HG03095 (cell line): ENCODE results near the gene CSTPP1.
"Not testable (repeated sequence)": the region's sequence is repeated elsewhere in the genome, so short reads cannot be mapped to it uniquely, and the experiment has no call there.

Source experiments
- ATAC-seq: cut with Tn5 transposase; IDR thresholded peaks from one replicate; pipeline ENCODE4 v1.9.1; 2021; ENCODE audit warnings: moderate library complexity; ENCODE audit not compliant: unreplicated experiment

CSTPP1 gene

GRCh38 chr11:46987183-46987582, 50.6 kb downstream of the CSTPP1 start:
- ATAC-seq: no peak

- ATAC-seq: not testable (repeated sequence)
Observed at GRCh38 chr11:46989810-46990487, 53.4 kb downstream of the CSTPP1 start.

GRCh38 chr11:46991391-46991790, 54.8 kb downstream of the CSTPP1 start:
- ATAC-seq: no peak

- ATAC-seq: not testable (repeated sequence)
Observed at GRCh38 chr11:46992386-46992785, 55.8 kb downstream of the CSTPP1 start.

GRCh38 chr11:46997796-46998195, 61.2 kb downstream of the CSTPP1 start:
- ATAC-seq: not testable (repeated sequence)

GRCh38 chr11:46999217-46999616, 62.7 kb downstream of the CSTPP1 start:
- no peak for ATAC-seq

- no peak for ATAC-seq
Observed at GRCh38 chr11:47000033-47000432, 63.5 kb downstream of the CSTPP1 start.

GRCh38 chr11:47001781-47002181, 65.2 kb downstream of the CSTPP1 start:
- ATAC-seq: no peak

- ATAC-seq: no peak
Observed at GRCh38 chr11:47002390-47002789, 65.8 kb downstream of the CSTPP1 start.

GRCh38 chr11:47003180-47003877, 66.8 kb downstream of the CSTPP1 start:
- ATAC-seq: no peak

- ATAC-seq: no peak
Observed at GRCh38 chr11:47004595-47005033, 68.1 kb downstream of the CSTPP1 start.

GRCh38 chr11:47005441-47005840, 68.9 kb downstream of the CSTPP1 start:
- ATAC-seq: no peak

GRCh38 chr11:47007579-47007978, 71.0 kb downstream of the CSTPP1 start:
- ATAC-seq: no peak

GRCh38 chr11:47010179-47010578, 73.6 kb downstream of the CSTPP1 start:
- ATAC-seq: no peak

GRCh38 chr11:47014097-47014496, 77.5 kb downstream of the CSTPP1 start:
- no peak for ATAC-seq

GRCh38 chr11:47018637-47019036, 82.1 kb downstream of the CSTPP1 start:
- ATAC-seq: no peak

GRCh38 chr11:47020793-47021526, 84.4 kb downstream of the CSTPP1 start:
- ATAC-seq: no peak

- no peak for ATAC-seq
Observed at GRCh38 chr11:47021527-47021818, 84.9 kb downstream of the CSTPP1 start.

- no peak for ATAC-seq
Observed at GRCh38 chr11:47021965-47022364, 85.4 kb downstream of the CSTPP1 start.

GRCh38 chr11:47028195-47029093, 91.9 kb downstream of the CSTPP1 start:
- no peak for ATAC-seq

GRCh38 chr11:47033439-47033838, 96.9 kb downstream of the CSTPP1 start:
- no peak for ATAC-seq
